GM23248 (cell line): ENCODE data around the gene PTGES2. TPM values are rescaled to one million over a fixed set of nuclear protein-coding genes. Genes with fewer than 3 reads are reported as not detected.

Source experiments
- DNase-seq: peaks from one replicate; pipeline ENCODE4 v3.0.0-alpha.2; 2015
- H2AFZ ChIP-seq: fragments of 200-600 bp; sonication (generic); 2 replicates; pipeline ENCODE4 v1.6.1; 2016; ENCODE audit warnings: antibody characterized with exemption
- H3F3A ChIP-seq: fragments of 200-600 bp; sonication (generic); 2 replicates; pipeline ENCODE4 v1.6.1; 2016; ENCODE audit warnings: mild to moderate bottlenecking, antibody characterized with exemption, mixed run types; ENCODE audit not compliant: insufficient read depth
- H3K27ac ChIP-seq: fragments of 200-600 bp; sonication (generic); 2 replicates; pipeline ENCODE4 v1.5.1; 2016; ENCODE audit warnings: mild to moderate bottlenecking
- H3K27me3 ChIP-seq: fragments of 200-600 bp; sonication (generic); replicated peaks from 2 replicates; pipeline ENCODE4 v1.6.1; 2016; ENCODE audit warnings: mild to moderate bottlenecking; ENCODE audit not compliant: insufficient read depth
- H3K36me3 ChIP-seq: fragments of 200-600 bp; sonication (generic); 2 replicates; pipeline ENCODE4 v1.6.1; 2016; ENCODE audit warnings: low read depth, mild to moderate bottlenecking
- H3K4me1 ChIP-seq: fragments of 200-600 bp; sonication (generic); 2 replicates; pipeline ENCODE4 v1.6.1; 2016; ENCODE audit warnings: mild to moderate bottlenecking; ENCODE audit not compliant: insufficient read depth
- H3K4me2 ChIP-seq: fragments of 200-600 bp; sonication (generic); one replicate; pipeline ENCODE4 v1.6.1; 2016; ENCODE audit warnings: mild to moderate bottlenecking; ENCODE audit not compliant: unreplicated experiment
- H3K4me3 ChIP-seq: fragments of 200-600 bp; sonication (generic); 2 replicates; pipeline ENCODE4 v1.5.1; 2016; ENCODE audit warnings: mild to moderate bottlenecking
- H3K79me2 ChIP-seq: fragments of 200-600 bp; sonication (generic); 2 replicates; pipeline ENCODE4 v1.6.1; 2016; ENCODE audit warnings: mild to moderate bottlenecking; ENCODE audit not compliant: insufficient read depth
- H3K9ac ChIP-seq: fragments of 200-600 bp; sonication (generic); 2 replicates; pipeline ENCODE4 v1.6.1; 2016; ENCODE audit warnings: mild to moderate bottlenecking
- H3K9me2 ChIP-seq: fragments of 200-600 bp; sonication (generic); 2 replicates; pipeline ENCODE4 v1.6.1; 2016; ENCODE audit warnings: mixed run types, mild to moderate bottlenecking, moderate library complexity; ENCODE audit not compliant: insufficient read depth
- H3K9me3 ChIP-seq: fragments of 200-600 bp; sonication (generic); one replicate; pipeline ENCODE4 v1.6.1; 2017; ENCODE audit warnings: low read depth
- H4K20me1 ChIP-seq: fragments of 200-600 bp; sonication (generic); 2 replicates; pipeline ENCODE4 v1.6.0; 2016; ENCODE audit not compliant: insufficient read depth
- EZH2 ChIP-seq: fragments of 200-600 bp; sonication (generic); IDR thresholded peaks from 2 replicates; pipeline ENCODE4 v1.6.1; 2018; ENCODE audit warnings: antibody characterized with exemption, mild to moderate bottlenecking; ENCODE audit not compliant: insufficient read depth, poor library complexity, severe bottlenecking
- EZH2phosphoT487 ChIP-seq: fragments of 200-600 bp; sonication (generic); IDR thresholded peaks from 2 replicates; pipeline ENCODE4 v1.6.1; 2018; ENCODE audit warnings: antibody characterized with exemption, moderate library complexity, mild to moderate bottlenecking, low read depth; ENCODE audit not compliant: insufficient read depth
- WGBS, 2 experiments: methylation state at CpG; one replicate each; pipeline ENCODE4 v1.1.6; 2015 to 2017; ENCODE audit warnings: low lambda C conversion rate in 2 of 2, low coverage in 1 of 2; ENCODE audit errors: missing lambda C conversion rate in 2 of 2; 5-methylcytosine and 5-hydroxymethylcytosine counted together
- in situ Hi-C: fragments of 300-500 bp; cut with MboI; formaldehyde crosslinking; loops from 2 replicates; pipeline ENCODE4 v1.15.0; 2020
- polyA plus RNA-seq: library from polyadenylated mRNA; unstranded; fragments of >200 nt; fragmentation: Nextera tagmentation; extraction: Ambion mirVana; gene quantifications from 2 replicates; pipeline ENCODE4 v1.2.1, GENCODE V29; 2016
- total RNA-seq: library from RNA; depleted of rRNA; stranded (reverse); fragments of >200 nt; shearing (Covaris generic); gene quantifications from 2 replicates; pipeline ENCODE4 v1.2.3, GENCODE V29; 2014

The PTGES2 gene
- total and polyA plus RNA-seq, 2 experiments from 2014 or later, result 63.3 to 68.6 TPM

DNA sequence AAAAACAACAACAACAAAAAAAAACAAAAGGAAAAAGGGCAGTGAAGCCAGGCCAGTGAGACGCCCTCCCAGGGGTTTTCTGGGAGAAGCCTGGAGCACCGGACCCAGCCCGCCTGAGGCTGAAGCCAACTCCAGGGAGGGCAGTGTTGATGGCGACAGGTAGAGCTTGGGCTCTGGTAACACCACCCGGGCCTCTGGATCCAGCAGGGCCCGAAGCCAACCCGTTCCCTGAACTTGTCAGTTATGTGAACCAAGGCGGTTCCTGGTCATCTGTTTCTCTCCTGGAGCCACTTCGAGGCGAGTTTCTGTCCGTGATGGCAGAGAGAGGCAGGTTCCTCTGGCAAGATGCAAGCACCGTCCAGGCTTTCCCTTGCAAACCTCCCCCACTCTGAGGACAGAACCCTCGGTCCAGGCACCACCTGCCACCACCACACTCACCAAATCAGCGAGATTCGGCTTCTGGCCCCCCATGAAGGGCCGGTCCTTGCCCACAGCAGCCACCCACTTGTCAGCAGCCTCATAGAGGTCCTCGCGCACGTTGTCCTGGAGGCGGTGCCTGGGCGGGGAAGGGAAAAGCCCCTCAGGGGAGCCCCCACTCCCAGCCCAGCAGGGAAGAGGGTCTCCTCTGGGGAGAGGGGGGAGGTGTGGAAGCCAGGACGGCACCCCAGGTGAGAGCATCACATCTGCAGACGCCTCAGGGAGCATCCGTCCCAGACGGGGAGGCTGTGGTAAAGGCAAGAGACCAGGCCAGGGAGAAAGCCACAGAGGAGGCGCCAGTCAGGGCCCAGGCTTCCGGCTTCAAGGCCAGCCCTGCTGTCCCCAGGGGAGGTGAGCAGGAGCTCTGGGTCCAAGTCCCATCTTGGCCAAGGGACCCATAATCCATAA, 5.4 kb downstream of the PTGES2 start:
- no peaks in the 10 kb centered on the region for H3F3A ChIP-seq
- H3K79me2 ChIP-seq, result peaks cover 27% of the 10 kb centered on the region
- no peak overlapping the region for H3K27ac ChIP-seq
- no peak overlapping the region for H2AFZ ChIP-seq
- H3K4me1 ChIP-seq, result peaks cover 9% of the 10 kb centered on the region; the same call in 1 of the 2 replicates
- no peaks in the 10 kb centered on the region for H3K27me3 ChIP-seq
- no peaks in the 10 kb centered on the region for H3K9me2 ChIP-seq
- no peak overlapping the region for H3K9ac ChIP-seq
- no peak overlapping the region for H3K4me2 ChIP-seq
- in situ Hi-C loops, result no loop called here
- 87 to 91% methylated on average over 25 to 27 of the region's 27 CpGs for WGBS, 2 experiments
- H3K36me3 ChIP-seq, result no peaks in the 10 kb centered on the region
- no peak overlapping the region for H3K4me3 ChIP-seq
- no peaks in the 10 kb centered on the region for H3K9me3 ChIP-seq
- TF ChIP-seq EZH2phosphoT487 (no peak), EZH2 (no peak)
- no peaks in the 10 kb centered on the region; the same call in 1 of the 2 replicates for H4K20me1 ChIP-seq
- no peak for DNase-seq

DNA sequence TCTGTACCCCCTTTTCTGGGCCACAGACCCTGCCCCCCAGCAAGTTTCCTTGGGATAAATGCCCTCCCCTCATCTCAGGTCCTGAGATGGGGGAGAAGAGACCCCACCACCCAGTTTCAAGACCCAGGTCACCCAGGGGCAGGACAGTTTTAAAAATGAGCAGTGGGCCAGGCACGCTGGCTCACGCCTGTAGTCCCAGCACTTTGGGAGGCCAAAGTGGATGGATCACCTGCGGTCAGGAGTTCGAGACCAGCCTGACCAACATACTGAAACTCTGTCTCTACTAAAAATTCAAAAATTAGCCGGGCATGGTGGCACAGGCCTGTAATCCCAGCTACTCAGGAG, 6.1 kb downstream of the PTGES2 start:
- Histone ChIP-seq H3K9me2 (no peaks in the 10 kb centered on the region), H3K27ac (no peak overlapping the region), H3K4me3 (no peak overlapping the region), H3K4me2 (no peak overlapping the region), H2AFZ (no peak overlapping the region), H3K9ac (no peak overlapping the region), H3K27me3 (no peaks in the 10 kb centered on the region), H3K36me3 (no peaks in the 10 kb centered on the region), H3K9me3 (no peaks in the 10 kb centered on the region), H4K20me1 (no peaks in the 10 kb centered on the region; the same call in 1 of the 2 replicates), H3F3A (no peaks in the 10 kb centered on the region), H3K79me2 (peaks cover 19% of the 10 kb centered on the region), H3K4me1 (peaks cover 7% of the 10 kb centered on the region; the same call in 1 of the 2 replicates)
- WGBS, 2 experiments, result 95 to 99% methylated on average over 5 of the region's 5 CpGs
- TF ChIP-seq EZH2, result no peak
- TF ChIP-seq EZH2phosphoT487, result no peak
- no peak for DNase-seq
- in situ Hi-C loops, result no loop called here

DNA sequence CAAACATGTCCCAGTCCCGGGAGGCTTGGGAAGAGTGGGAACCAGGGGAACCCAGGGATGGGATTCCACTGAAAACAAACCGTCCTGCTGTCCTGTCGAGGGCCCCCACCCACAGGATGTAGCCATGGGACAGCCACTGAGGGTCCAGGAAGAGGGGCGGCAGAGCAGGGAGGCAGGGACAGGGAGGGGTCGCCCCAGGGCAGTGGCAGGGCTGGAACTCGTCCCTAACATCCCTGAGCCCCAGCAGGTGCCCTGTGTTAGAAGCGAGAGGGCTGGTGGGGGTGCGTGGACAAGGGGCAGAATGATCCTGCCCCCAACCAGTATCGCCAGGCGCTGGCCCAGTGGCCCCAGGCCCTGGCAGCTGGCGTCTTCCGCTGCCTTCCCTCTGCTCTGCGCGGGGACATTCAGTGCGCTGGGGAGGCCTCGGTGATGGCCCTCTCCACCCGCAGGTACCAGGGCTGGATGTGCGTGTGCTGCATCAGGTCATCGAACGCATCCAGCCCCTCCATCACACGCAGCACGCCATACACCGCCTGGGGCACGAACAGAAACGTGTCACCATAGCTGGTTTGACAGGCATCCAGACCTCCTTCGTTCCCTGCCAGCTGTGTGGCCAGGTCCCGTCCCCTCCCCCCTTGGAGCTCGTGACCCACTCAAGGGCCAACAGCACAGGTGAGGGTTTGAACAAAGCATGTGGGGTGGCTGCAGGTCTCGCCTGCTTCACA, 6.6 kb downstream of the PTGES2 start:
- no peak overlapping the region for H3K27ac ChIP-seq
- WGBS, 2 experiments, result 88 to 89% methylated on average over 25 to 29 of the region's 29 CpGs
- no peak for DNase-seq
- no peaks in the 10 kb centered on the region for H3F3A ChIP-seq
- H3K9ac ChIP-seq, result no peak overlapping the region
- H3K79me2 ChIP-seq, result peaks cover 14% of the 10 kb centered on the region
- H3K9me3 ChIP-seq, result no peaks in the 10 kb centered on the region
- no peak overlapping the region for H2AFZ ChIP-seq
- H3K4me2 ChIP-seq, result no peak overlapping the region
- no peak for TF ChIP-seq EZH2
- TF ChIP-seq EZH2phosphoT487, result no peak
- H3K4me3 ChIP-seq, result no peak overlapping the region
- in situ Hi-C loops, result no loop called here
- peaks cover 2% of the 10 kb centered on the region; the same call in 1 of the 2 replicates for H3K4me1 ChIP-seq
- no peaks in the 10 kb centered on the region for H3K36me3 ChIP-seq
- no peaks in the 10 kb centered on the region; the same call in 1 of the 2 replicates for H4K20me1 ChIP-seq
- H3K9me2 ChIP-seq, result no peaks in the 10 kb centered on the region
- H3K27me3 ChIP-seq, result no peaks in the 10 kb centered on the region

DNA sequence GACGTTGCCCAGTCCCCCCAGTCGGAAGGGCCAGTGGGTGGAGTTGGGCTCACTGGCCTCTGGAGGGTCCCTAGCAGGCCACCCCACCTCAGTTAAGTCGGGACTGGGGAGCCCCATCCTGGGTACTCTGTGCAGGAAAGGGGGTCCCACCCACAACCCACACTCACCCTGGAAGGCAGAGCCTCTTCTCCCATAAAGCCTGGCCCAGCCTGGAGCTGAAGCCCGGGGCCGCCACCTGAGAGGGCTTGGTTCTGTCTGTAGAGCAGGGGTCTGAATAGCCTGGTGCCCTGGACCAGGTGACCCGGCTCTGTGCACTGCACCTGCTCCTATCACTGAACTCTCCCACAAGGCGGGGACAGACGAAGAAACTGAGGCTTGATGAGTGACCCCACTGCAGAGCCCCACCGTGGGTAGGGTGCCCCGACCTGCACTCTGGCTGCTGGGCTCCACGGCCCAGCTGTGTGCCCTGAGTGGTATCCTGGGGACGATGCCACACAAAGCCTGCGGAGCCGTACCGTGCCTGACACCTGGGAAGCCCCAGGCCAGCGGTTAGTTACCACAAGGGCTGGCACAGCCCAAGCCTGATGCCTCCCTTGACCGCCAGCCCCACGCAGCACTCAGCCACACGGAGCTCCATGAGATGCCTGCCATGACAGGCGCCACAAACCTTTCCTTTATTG, 7.3 kb downstream of the PTGES2 start:
- 85 to 86% methylated on average over 19 to 20 of the region's 20 CpGs for WGBS, 2 experiments
- H3F3A ChIP-seq, result no peaks in the 10 kb centered on the region
- no peaks in the 10 kb centered on the region for H3K27me3 ChIP-seq
- H3K27ac ChIP-seq, result no peak overlapping the region
- H3K4me1 ChIP-seq, result no peaks in the 10 kb centered on the region
- H2AFZ ChIP-seq, result no peak overlapping the region
- no peak for TF ChIP-seq EZH2phosphoT487
- TF ChIP-seq EZH2, result no peak
- in situ Hi-C loops, result no loop called here
- DNase-seq, result no peak
- H3K79me2 ChIP-seq, result peaks cover 8% of the 10 kb centered on the region
- H3K4me2 ChIP-seq, result no peak overlapping the region
- no peaks in the 10 kb centered on the region for H3K9me2 ChIP-seq
- no peaks in the 10 kb centered on the region for H3K36me3 ChIP-seq
- H3K9ac ChIP-seq, result no peak overlapping the region
- no peaks in the 10 kb centered on the region for H3K9me3 ChIP-seq
- H4K20me1 ChIP-seq, result no peaks in the 10 kb centered on the region; the same call in 1 of the 2 replicates
- H3K4me3 ChIP-seq, result no peak overlapping the region
